GM21423 (cell line): ENCODE measurements around the gene TSPYL4.
A peak's percentile ranks its signal among the peaks of the same experiment; 100 is the strongest.

Source experiments
- ATAC-seq: cut with Tn5 transposase; IDR thresholded peaks from one replicate; pipeline ENCODE4 v1.9.1; 2021; ENCODE audit warnings: mild to moderate bottlenecking, moderate library complexity; ENCODE audit not compliant: unreplicated experiment

The TSPYL4 gene

DNA sequence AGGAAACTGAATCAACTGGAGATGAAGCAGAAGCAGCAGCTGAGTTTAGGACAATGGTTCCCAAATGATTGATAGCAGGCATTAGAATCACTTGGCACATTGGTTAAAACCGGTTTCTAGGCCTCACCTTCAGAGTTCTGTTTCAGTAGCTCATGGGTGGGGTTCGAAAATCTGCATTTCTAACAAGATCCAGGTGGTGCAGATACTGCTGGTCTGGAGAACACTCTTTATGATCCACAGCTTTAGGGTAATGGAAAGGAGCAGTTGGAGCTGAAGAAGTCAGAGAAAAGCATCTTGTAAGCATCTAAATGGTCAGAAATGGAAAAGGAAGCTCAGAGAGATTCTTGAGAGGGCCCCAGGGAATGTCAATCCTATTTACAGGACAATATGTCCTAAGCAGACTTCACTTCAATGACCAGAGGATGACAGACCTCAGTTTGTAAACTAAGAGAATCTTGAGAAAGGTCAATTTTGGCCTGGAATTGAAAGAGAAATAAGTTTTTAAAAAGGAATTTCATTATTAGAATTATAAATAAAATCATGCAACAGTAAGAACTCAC is 17.4 kb upstream of the TSPYL4 start:
- ATAC-seq: no peak

DNA sequence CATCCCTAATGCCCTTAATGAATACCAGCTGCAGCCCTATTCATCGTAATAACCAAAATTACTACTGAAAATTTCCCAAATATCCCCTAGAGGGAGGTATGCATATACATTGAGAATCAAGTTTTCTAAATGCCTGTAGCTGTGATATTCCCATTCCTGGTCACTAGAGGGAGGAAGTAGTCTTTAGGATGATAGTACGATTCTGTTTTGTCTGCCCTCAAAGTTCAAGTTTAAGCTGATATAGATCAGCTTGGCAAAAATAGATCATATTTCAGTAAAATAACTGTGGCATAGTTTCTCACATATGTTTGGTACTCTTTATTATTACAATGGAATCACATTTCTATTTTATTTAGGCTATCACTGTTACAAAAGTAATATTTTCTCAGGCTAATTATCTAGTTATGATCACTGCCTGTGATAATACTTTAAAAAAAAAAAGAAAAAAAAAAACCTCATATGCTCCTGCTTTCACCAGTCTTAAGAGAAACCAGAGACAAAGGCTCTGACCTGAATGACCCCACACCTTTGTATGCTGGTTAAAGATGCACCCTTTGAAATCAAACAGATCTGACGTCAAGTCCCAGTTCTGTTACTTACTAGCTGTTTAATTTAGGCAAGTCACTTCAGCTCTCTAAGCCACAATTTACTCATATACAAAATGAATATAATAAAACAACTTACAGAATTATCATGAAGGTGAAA is 14.9 kb upstream of the TSPYL4 start:
- ATAC-seq: peak; percentile 88

DNA sequence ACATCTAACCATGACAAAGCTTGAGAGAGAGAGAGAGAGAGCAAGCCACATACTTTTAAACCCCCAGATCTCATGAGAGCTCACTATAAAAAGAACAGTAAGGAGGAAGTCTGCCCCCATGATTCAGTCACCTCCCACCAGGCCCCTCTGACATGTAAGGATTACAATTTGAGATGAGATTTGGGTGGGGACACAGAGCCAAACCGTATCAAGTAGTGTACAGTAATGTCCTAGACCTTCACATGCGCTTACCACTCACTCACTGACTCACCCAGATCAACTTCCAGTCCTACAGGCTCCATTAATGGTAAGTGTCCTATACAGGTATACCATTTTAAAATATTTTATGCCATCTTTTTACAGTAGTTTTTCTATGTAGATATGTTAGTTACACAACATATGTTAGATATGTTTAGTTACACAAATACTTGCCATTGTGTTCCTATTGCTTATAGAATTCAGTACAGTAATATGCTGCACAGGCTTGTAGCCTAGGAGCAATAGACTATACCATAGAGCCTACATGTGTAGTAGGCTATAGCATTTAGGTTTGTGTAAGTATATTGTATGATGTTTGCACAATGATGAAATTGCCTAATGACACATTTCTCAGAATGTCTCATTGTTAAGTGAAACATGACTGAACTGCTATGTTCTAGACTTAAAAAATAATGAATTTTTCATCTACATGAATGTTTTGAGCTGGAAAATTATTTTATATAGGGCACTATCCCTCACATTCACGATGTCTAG is 14.1 kb upstream of the TSPYL4 start:
- no peak for ATAC-seq

DNA sequence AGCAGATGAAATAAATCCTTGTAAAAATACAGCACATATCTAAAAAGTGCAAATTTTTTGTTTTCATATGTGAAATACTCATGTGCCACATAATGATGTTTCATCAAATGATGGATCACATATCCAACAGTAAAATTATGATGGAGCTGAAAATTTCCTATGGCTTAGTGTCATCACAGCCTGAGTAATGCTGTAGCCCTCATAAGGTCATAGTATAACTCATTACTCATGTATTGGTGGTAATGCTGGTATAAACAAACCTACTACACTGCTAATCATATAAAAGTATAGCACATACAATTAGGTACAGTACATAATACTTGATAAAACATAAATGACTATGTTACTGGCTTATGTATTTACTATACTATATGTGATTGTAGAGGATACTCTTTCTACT is 12.9 kb upstream of the TSPYL4 start:
- no peak for ATAC-seq

DNA sequence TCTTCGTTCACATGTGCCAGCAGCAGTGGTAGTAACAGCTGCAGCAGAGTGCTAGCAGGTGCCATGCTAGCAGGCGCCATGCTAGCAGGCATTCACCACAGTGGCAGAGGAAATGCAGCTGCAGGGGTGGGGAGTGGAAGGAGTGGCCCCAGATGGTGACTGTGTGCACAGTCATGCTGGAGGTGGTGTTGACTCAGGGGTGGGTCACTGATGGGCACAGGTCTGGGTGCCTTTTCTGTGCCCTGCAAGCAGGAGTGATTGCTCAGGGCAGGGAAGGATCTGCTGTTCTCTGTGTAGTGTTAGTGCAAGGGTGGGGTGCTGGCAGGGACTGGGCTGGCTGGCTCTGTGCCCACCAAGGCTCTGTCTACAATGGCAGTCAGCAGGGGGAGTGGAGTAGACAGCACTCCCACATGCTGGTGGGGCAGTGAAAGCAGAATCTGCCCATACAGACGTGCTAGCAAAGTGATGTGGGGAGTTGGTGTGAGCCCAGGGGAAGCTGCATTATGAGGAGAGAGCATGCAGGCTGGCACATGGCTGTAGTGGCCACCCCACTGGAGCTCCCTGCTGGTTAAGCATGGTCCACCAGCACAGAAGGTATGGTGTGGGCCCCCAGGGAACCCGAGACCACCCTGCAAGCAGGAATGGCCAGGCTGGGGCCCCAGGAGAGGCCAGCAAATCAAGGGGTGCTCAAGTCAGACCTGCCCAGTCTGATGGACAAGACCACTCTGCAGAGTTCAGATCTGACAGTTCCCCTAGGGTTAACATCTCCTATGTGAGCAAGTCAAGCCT is 11.4 kb upstream of the TSPYL4 start:
- no peak for ATAC-seq

DNA sequence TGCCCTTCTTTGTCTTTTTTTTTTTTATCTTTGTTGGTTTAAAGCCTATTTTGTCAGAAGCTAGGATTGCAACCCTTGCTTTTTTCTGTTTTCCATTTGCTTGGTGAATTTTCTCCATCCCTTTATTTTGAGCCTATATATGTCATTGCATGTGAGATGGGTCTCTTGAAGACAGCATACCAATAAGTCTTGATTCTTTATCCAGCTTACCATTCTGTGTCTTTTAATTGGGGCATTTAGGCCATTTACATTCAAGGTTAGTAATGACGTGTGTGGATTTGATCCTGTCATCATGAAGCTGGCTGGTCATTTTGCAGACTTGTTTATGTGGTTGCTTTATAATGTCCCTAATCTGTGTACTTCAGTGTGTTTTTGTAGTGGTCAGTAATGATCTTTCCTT is 9.5 kb upstream of the TSPYL4 start:
- ATAC-seq: no peak

DNA sequence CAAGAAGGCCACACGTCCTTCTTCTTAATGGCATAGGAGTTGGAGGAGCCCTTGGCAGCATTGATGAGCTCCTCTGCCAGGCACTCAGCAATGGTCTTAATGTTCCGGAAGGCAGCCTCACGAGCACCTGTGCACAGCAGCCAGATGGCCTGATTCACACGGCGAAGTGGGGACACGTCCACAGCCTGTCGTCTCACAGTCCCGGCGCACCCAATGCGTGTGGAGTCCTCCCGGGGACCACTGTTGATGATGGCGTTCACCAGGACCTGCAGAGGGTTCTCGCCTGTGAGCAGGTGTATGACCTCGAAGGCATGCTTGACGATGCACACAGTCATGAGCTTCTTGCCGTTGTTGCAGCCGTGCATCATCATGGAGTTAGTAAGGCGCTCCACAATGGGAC is 4.6 kb upstream of the TSPYL4 start:
- no peak for ATAC-seq

DNA sequence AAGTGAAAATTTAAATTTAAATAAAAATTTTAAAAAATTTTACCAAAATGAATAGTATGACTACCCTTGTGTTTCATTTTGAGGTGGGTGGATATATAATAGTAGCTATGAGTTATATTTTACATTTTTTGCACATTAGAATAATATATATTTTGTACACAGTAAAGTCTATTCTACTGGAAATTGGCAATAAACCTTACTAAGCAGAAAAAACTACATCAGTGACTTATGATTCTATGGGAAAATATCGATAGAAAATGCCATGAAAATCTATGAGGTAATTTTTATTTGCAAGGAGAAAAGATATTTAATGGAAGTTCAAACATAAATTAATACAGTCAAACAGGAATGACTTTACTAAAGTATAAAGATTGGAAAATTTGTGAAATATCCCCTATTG is 2.8 kb upstream of the TSPYL4 start:
- ATAC-seq: no peak

DNA sequence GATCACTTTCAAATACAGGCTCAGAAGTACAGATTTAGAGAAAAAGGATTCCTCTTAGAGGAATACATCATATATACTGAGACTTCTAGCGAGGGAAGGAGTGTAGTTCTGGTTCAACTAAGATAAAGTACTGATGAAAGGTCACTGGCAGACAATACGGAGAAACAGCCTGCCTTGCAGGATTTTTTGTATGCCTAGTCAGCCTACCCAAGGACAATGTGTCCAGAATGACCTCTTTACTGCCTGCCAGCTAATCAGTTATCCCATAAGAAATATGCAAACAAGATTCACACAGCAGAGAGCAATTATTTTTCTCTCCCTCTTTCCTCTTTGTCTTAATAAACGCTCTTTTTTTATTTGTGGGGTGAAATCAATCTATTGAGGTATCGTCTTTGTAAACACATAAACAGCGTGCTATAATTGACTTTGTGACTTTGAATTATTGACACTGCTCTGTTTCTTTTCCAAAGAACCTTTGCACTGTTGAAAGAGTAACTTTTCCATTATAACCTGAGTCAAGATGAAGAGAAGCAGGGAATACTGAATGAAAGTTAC is 1.4 kb upstream of the TSPYL4 start:
- ATAC-seq: no peak

DNA sequence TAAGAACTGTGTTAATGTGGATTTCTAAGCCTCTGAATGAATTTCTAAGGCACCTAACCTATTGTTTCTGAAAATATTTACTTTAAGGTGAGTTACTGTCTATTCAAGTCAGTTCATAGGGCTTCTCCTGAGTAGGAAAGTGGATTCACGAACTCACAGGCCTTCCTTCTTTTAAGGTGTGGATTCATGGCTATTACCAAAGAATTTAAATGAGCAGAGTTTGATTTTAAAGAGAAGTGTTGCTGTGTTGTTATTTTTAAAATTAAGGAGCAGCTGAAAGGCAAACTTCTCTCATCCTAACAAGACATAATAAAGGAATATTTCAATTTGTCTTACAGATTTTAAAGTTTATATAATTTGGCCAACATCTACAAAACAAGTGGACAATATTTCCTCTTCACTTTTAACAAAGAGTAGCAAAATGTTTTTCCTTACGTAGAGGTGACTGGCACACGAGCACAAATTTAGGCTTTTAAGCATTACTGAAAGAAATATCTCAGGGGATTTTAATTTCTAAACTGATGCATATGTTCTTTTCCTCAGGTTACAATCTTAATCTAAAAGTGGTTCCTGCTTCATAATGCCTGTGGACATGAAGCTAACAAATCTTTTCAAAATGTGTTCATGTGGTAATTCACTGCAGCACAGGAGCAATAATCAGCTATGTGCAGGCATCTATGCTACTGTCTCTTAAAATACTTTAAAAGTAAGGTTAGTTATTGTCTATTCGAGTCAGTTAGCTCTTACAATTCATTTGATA is 602 bp upstream of the TSPYL4 start:
- ATAC-seq: peak; percentile 25

DNA sequence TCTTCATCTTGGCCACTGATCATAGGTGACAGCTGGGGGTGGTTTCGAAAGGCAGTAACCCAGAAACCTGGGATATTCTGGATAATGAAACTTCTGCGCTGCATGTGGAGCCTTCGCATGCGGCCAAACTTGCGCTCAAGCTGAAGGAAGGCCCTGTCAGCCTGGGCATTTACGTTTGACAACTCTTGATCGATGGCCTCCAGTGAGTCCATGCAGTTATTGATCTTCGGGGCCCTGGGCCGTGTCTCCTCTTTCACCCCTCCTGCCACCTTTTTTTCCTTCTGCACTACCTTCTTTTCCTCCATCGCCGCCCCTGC is 729 bp downstream of the TSPYL4 start:
- ATAC-seq: no peak

DNA sequence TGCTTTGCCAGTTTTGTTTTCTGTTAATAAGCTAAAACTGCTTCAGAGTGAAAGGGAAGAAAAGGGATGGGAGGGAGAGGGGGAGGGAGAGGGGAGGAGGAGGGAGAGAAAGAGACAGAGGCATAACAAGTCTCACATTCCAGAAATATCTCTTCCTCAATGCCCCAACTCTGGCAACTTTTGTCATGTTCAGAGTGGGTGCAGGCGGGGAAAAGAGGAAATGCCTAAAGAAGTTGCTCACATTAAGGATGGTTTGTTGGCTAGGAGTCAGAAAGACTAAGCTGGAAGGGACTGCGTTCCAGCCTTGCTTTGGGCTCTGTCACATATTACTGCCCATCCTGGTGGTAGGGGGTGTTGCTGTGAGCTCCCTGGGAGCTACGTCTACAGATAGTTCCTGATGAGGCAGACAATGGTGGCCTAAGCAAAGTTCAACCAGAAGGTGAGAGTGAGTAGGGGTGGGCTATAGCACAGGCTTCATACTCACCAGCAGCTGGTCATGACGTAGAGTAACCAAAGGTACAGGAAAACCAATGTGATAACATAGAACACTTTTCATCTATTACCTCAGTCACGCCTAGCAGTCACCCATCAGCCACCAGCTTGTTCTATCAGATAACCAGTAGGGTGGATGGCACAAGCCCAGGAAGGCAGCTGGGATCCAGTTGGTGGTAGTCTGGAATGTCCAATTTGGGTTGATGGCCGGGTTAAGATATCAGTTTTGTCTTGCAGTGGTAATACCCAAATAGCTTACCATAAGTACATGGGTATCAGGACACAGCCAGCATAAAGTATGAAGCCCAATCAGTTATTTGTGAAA is 2.1 kb downstream of the TSPYL4 start:
- no peak for ATAC-seq

DNA sequence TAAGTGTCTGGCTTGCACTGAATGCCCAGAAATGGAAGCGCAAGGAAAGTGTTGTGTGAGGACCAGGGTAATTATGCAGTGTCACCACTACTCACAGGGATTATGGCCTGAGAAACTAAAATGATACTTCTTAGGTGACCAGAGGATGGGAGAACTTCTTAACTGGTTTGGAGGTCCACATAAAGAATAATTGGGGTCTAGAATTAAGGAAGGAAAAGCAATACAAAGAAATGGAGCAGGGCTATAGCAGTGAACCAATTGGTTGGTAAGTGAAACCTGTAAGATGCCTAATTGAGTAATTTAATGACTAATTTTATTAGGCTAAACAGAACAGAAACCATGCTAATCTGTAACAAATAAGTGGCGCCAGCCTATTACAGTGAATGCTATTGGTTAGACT is 5.3 kb downstream of the TSPYL4 start:
- ATAC-seq: no peak

DNA sequence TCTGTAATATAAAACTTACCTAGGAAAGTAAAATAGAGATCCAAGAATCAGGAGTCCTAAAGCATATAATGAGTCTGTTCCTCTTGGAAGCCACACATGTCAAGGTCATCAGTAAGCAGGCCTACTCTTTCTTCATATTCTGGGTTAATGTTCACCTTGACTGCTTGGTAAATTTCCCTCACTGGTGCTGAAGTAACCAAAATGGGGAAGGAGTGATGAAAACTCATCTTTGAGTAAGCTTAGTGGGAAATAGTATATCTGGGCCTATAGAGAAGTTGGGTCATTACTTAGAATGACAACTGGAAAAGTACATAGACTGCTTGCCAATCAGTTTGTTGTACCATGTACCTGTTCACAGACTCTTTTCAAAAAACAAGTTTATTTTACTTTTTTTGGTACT is 6.6 kb downstream of the TSPYL4 start:
- ATAC-seq: peak; percentile 40

DNA sequence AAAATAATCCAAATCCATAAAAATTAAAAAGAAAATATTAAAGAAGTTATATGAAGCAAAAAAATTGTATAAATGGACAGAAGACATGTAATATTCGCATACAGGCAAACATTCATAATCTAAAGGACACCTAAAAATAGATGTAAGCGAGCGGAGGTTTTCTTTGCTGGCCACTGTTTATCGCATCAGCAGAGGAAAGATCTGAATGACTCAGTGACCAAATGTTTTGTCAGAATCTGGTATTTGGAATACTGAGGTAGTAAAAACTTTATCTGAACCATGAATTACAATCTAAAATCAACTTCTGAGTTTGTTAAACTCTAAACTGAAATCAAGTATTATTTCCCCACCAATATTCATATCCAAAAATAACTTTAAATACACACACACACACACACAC is 7.8 kb downstream of the TSPYL4 start:
- no peak for ATAC-seq

DNA sequence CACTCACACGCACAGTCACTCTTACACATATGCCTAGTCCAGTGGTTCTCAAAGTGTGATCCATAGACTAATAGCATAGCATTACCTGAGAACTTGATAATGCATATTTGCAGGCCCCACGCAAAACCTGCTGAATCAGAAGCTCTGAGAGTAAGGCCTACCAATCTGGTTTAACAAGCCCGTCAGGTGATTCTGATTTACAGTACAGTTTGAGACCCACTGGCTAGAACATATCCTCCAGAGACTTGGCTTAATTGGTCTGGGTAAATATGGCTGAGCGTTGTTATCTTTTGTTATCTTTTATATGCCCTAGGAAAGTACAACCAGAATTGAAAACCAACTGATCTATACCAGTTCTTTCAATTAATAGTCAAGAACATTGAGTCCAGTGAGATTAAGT is 9.6 kb downstream of the TSPYL4 start:
- ATAC-seq: no peak

DNA sequence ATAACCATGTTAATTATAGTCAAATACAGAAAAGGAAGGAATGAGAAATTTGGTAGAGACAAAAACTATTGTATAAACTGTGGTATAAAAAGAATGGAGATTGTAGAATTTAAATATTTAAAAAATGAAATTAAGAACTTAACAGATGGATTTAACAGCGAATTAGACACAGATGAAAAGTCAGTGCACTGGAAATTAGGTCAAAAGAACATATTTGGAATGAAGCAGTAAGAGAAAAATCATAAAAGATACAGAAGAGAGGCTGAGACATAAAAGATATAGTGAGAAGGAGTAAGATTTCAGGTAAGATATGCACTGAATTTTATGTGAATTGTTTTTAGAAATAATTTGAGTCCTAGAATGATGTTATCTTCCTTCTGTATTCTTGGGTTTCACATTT is 14.0 kb downstream of the TSPYL4 start:
- no peak for ATAC-seq

DNA sequence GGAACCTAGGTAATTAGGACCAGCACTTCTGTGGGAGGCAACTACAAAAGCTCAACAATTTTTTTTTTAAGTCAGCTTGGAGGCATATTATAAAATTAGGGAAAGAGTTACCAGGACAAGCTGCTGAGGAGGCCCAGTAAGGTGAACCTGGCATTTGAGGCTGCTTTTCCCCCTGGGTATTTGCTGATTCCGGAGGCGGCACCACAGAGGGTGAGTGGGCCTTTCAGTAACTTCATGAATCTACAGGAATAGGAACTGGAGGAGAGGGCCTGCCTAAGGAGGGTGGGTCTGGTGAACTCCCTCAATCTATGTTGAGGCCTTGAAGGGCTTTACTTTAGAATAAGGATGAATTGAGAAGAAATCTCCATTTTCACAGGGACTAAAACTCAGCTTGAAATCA is 14.6 kb downstream of the TSPYL4 start:
- ATAC-seq: no peak

DNA sequence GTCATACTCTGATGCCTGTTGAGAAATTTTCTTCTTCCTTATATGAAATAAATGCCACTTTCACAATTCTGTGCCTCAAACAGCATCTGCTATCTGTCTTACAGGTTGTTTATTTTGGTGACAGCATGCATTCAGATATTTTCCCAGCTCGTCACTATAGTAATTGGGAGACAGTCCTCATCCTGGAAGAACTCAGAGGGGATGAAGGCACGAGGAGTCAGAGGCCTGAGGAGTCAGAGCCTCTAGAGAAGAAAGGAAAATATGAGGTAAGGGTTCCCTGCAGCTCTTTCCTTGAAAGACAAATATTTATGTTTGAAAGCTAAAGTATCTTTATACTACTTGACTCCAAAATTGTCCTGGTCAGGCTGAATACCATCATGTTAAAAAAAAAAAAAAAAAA is 15.8 kb downstream of the TSPYL4 start:
- ATAC-seq: no peak

DNA sequence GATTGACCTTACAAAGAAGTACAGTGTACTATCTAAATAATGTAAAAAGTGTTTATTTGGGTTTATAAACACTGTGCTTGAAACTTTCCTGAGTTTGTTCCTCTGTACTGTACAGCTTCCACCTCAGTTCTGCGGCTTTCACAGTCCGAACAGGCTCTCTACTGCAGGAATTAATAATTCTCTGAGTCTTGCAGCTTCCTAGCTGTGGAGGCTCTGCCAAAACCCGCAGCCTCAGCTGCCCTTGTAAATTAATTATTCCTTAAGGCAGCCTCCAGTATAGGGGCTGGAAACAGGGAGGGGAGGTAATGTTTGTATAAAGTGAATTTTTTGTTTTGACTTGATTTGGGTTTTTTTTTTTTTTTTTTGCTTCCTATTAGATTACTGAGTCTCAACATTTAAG is 19.2 kb downstream of the TSPYL4 start:
- no peak for ATAC-seq
